HL-60 (cell line): ENCODE measurements around the gene DDX5.
"Not testable (repeated sequence)": the region's sequence is repeated elsewhere in the genome, so short reads cannot be mapped to it uniquely, and the experiment has no call there.

Source experiments
- DNase-seq, 2 experiments: peaks; one replicate each; pipeline ENCODE4 v3.0.0-alpha.2; 2010 to 2020; ENCODE audit warnings: low read depth in 1 of 2, low spot score in 1 of 2
- H3K27ac ChIP-seq: fragments of 250-450 bp; sonication (Bioruptor Pico); replicated peaks from 2 replicates; pipeline ENCODE4 v1.5.1; 2020; ENCODE audit warnings: mild to moderate bottlenecking, moderate library complexity
- H3K27me3 ChIP-seq: fragments of 250-450 bp; sonication (Bioruptor Pico); 2 replicates; pipeline ENCODE4 v1.5.1; 2021; ENCODE audit warnings: mild to moderate bottlenecking, moderate library complexity; ENCODE audit not compliant: insufficient read depth, poor library complexity, severe bottlenecking
- H3K4me3 ChIP-seq: replicated peaks from 2 replicates; pipeline ENCODE4 v1.5.1; 2011; ENCODE audit warnings: mild to moderate bottlenecking, control low read depth, low read length; ENCODE audit not compliant: insufficient read depth
- CTCF ChIP-seq: IDR thresholded peaks from one replicate; pipeline ENCODE4 v1.5.1; 2011; ENCODE audit warnings: low read length, control low read depth, inconsistent platforms; ENCODE audit not compliant: insufficient read depth
- GABPA ChIP-seq: IDR thresholded peaks from 2 replicates; pipeline ENCODE4 v1.6.1; 2012; ENCODE audit warnings: low read depth
- POLR2AphosphoS5 ChIP-seq: IDR thresholded peaks from 2 replicates; pipeline ENCODE4 v1.6.1; 2012; ENCODE audit warnings: low read depth
- REST ChIP-seq: IDR thresholded peaks from 2 replicates; pipeline ENCODE4 v1.6.1; 2012; ENCODE audit warnings: low read depth; ENCODE audit not compliant: insufficient replicate concordance
- SPI1 ChIP-seq: IDR thresholded peaks from 2 replicates; pipeline ENCODE4 v1.6.1; 2012; ENCODE audit warnings: low read depth, mild to moderate bottlenecking, borderline replicate concordance

Gene DDX5

GRCh38 chr17:64472564-64472963 is 33.5 kb downstream of the DDX5 start:
- TF ChIP-seq REST, result no peak
- TF ChIP-seq CTCF, result no peak
- TF ChIP-seq GABPA, result no peak
- TF ChIP-seq POLR2AphosphoS5, result no peak

GRCh38 chr17:64471440-64471839 is 34.6 kb downstream of the DDX5 start:
- TF ChIP-seq CTCF (no peak), SPI1 (no peak), GABPA (no peak), REST (no peak), POLR2AphosphoS5 (no peak)
- H3K27ac ChIP-seq, result no peak overlapping the region
- H3K4me3 ChIP-seq, result no peak overlapping the region
- H3K27me3 ChIP-seq, result no peaks in the 10 kb centered on the region
- no peak for DNase-seq

More at GRCh38 chr17:64472564-64472963, 33.5 kb downstream of the DDX5 start:
- Histone ChIP-seq H3K27me3 (no peaks in the 10 kb centered on the region), H3K27ac (no peak overlapping the region), H3K4me3 (no peak overlapping the region)
- DNase-seq, result no peak

GRCh38 chr17:64470625-64471024 is 35.5 kb downstream of the DDX5 start:
- TF ChIP-seq REST, result no peak
- no peak for TF ChIP-seq POLR2AphosphoS5
- no peak for TF ChIP-seq GABPA
- TF ChIP-seq SPI1, result no peak
- TF ChIP-seq CTCF, result no peak

GRCh38 chr17:64466834-64467233 is 39.3 kb downstream of the DDX5 start:
- not testable (repeated sequence) for H3K4me3 ChIP-seq, DNase-seq, H3K27me3 ChIP-seq, H3K27ac ChIP-seq

More at GRCh38 chr17:64470625-64471024, 35.5 kb downstream of the DDX5 start:
- no peak for DNase-seq
- H3K27ac ChIP-seq, result no peak overlapping the region
- H3K4me3 ChIP-seq, result no peak overlapping the region
- no peaks in the 10 kb centered on the region for H3K27me3 ChIP-seq
